Right atrium auricular region (tissue), 2 donors: ENCODE measurements around the gene TRIM51. TPM values are rescaled to one million over a fixed set of nuclear protein-coding genes. Genes with fewer than 3 reads are reported as not detected.
"Not testable (repeated sequence)": the region's sequence is repeated elsewhere in the genome, so short reads cannot be mapped to it uniquely, and the experiment has no call there.

Experiments used
- DNase-seq: peaks from one replicate; pipeline ENCODE4 v3.0.0-alpha.2; 2019; ENCODE audit warnings: low spot score
- H3K27ac ChIP-seq, 2 donors: fragments of 200-600 bp; sonication (generic); 1 replicate in 1 of 2; 2 replicates in 1 of 2; pipeline ENCODE4 v1.5.1; 2016 to 2019
- H3K27me3 ChIP-seq, 2 donors: fragments of 200-600 bp; sonication (generic); one replicate each; pipeline versions ENCODE4 v1.5.1 to v1.6.0; 2017 to 2019
- H3K36me3 ChIP-seq: fragments of 200-600 bp; sonication (generic); one replicate; pipeline ENCODE4 v1.5.1; 2016
- H3K4me1 ChIP-seq, 2 donors: fragments of 200-600 bp; sonication (generic); one replicate each; pipeline versions ENCODE4 v1.5.1 to v1.6.0; 2017 to 2019
- H3K4me3 ChIP-seq, 2 donors: fragments of 200-600 bp; sonication (generic); 1 replicate in 1 of 2; 2 replicates in 1 of 2; pipeline ENCODE4 v1.5.1; 2017 to 2019; ENCODE audit warnings: mild to moderate bottlenecking in 1 of 2, moderate library complexity in 1 of 2
- H3K9me3 ChIP-seq, 2 donors: fragments of 200-600 bp; sonication (generic); one replicate each; pipeline ENCODE4 v1.5.1; 2019
- total RNA-seq, 2 donors: library from RNA; depleted of rRNA; stranded (reverse); fragments of >200 nt; gene quantifications; one replicate each; pipeline ENCODE4 v1.1.0, GENCODE V29; 2016
- TF ChIP-seq, protein P1 (sequence below), 2 donors: fragments of 200-600 bp; sonication (generic); IDR thresholded peaks; one replicate each; pipeline ENCODE4 v1.5.1; 2019; ENCODE audit warnings: antibody characterized with exemption in 2 of 2

Gene TRIM51
- total RNA-seq, 2 donors from 2014 or later, result not detected

DNA sequence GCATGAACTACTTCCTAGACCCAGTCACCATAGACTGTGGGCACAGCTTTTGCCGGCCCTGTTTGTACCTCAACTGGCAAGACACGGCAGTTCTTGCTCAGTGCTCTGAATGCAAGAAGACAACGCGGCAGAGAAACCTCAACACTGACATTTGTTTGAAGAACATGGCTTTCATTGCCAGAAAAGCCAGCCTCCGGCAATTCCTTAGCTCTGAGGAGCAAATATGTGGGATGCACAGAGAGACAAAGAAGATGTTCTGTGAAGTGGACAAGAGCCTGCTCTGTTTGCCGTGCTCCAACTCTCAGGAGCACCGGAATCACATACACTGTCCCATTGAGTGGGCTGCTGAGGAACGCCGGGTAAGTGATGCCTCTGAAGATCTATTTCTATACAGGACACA is 2.4 kb downstream of the TRIM51 start:
- H3K4me3 ChIP-seq, H3K4me1 ChIP-seq, DNase-seq, H3K36me3 ChIP-seq, H3K27ac ChIP-seq, H3K9me3 ChIP-seq, H3K27me3 ChIP-seq: not testable (repeated sequence)

DNA sequence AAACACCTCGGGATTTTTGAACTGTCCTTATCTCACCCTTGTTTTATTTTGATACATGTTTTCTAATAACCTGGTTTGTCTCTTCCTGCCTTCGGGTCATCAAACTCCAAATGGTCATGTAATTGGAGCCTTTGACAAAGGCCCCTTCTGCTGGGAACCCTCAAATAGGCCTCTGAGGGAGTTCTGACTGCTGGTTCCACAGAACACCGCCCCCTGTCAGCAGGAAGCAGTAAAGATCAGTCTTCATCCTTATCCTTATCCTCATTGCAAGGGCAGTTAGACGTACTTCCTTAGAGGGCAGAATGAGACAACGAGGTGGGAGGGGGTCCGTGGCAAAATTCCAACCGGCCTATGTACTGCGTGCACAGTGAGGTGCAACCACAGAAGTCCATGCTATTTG is 12.1 kb downstream of the TRIM51 start:
- no peak overlapping the region for H3K27ac ChIP-seq

DNA sequence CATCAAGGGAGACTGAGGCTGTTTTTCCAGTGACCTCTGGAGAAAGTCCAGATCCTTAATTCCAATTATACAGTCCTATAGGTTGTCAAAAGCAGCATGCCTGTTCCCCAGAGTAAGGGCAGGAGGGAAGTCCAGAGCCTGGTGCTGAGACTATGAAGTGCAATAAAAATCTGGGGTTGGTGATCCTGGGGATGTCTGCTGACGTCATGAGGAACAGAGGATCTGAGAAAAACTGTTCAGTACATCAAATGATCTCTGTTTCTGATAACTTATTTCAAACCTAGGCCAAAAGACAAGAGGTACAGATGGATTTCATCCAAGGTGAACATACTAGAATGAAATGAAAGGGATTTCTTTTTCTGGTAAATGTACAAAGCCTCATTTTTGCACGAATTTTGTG is 19.2 kb downstream of the TRIM51 start:
- no peaks in the 10 kb centered on the region for H3K9me3 ChIP-seq
- no peaks in the 10 kb centered on the region for H3K27me3 ChIP-seq
- no peak for DNase-seq
- H3K4me3 ChIP-seq, result no peak overlapping the region
- TF ChIP-seq, protein P1, sequence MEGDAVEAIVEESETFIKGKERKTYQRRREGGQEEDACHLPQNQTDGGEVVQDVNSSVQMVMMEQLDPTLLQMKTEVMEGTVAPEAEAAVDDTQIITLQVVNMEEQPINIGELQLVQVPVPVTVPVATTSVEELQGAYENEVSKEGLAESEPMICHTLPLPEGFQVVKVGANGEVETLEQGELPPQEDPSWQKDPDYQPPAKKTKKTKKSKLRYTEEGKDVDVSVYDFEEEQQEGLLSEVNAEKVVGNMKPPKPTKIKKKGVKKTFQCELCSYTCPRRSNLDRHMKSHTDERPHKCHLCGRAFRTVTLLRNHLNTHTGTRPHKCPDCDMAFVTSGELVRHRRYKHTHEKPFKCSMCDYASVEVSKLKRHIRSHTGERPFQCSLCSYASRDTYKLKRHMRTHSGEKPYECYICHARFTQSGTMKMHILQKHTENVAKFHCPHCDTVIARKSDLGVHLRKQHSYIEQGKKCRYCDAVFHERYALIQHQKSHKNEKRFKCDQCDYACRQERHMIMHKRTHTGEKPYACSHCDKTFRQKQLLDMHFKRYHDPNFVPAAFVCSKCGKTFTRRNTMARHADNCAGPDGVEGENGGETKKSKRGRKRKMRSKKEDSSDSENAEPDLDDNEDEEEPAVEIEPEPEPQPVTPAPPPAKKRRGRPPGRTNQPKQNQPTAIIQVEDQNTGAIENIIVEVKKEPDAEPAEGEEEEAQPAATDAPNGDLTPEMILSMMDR (IDR thresholded peaks at IDR 0.05), result no peak
- no peak overlapping the region for H3K27ac ChIP-seq
- no peaks in the 10 kb centered on the region for H3K36me3 ChIP-seq
- no peaks in the 10 kb centered on the region for H3K4me1 ChIP-seq

More for the DNA sequence above, 12.1 kb downstream of the TRIM51 start:
- no peak for DNase-seq
- TF ChIP-seq, protein P1 (IDR thresholded peaks at IDR 0.05), result no peak
- H3K4me1 ChIP-seq, result no peaks in the 10 kb centered on the region
- H3K4me3 ChIP-seq, result no peak overlapping the region
- H3K27me3 ChIP-seq, result no peaks in the 10 kb centered on the region
- H3K36me3 ChIP-seq, result no peaks in the 10 kb centered on the region
- H3K9me3 ChIP-seq, result no peaks in the 10 kb centered on the region

GRCh38 chr11:55914482-55914881 is 31.4 kb downstream of the TRIM51 start, which contains the start of gene OR5W2:
TSS of gene OR5W2 (minus strand) at chr11:55914582. CDS start at chr11:55914582, 0 bp downstream.
- no peaks in the 10 kb centered on the region for H3K9me3 ChIP-seq
- no peak within 1 kb of the TSS for H3K4me3 ChIP-seq
- H3K4me1 ChIP-seq, result no peaks in the 10 kb centered on the region
- H3K36me3 ChIP-seq, result no peaks in the 10 kb centered on the region
- no peak for DNase-seq
- TF ChIP-seq, protein P1 (IDR thresholded peaks at IDR 0.05), result no peak
- H3K27ac ChIP-seq, result no peak within 1 kb of the TSS
- no peaks in the 10 kb centered on the region for H3K27me3 ChIP-seq

GRCh38 chr11:55920537-55920936 is 37.4 kb downstream of the TRIM51 start:
- Histone ChIP-seq H3K4me3 (no peak overlapping the region), H3K36me3 (no peaks in the 10 kb centered on the region), H3K4me1 (no peaks in the 10 kb centered on the region), H3K27ac (no peak overlapping the region), H3K9me3 (no peaks in the 10 kb centered on the region), H3K27me3 (no peaks in the 10 kb centered on the region)
- no peak for DNase-seq
- TF ChIP-seq, protein P1 (IDR thresholded peaks at IDR 0.05), result no peak

DNA sequence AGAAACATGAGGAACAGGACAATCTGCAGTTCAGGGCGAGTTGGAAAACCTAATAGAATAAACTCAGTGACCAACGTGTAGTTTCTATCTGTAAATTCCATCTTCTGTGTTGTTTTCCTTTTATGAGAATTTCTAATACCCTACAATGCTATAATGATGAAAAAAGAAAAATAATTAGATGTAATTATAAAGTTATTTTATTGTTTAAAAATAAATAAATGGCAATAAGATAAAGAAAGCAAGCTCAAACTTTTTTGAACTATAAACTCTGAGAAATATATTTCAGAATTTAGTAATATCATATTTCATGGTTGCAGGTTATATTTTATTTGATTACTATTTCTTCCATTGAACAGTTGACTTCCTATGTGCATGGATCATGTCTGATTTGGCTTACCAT is 53.2 kb downstream of the TRIM51 start, which contains the start of gene OR5I1:
Gene OR5I1 (minus strand): TSS at position 101 of the 400 bp plus-strand sequence. CDS start 0 bp downstream, at position 101.
- H3K27ac ChIP-seq, result no peak within 1 kb of the TSS
- TF ChIP-seq, protein P1 (IDR thresholded peaks at IDR 0.05), result no peak
- no peaks in the 10 kb centered on the region for H3K9me3 ChIP-seq
- no peak for DNase-seq
- no peaks in the 10 kb centered on the region for H3K27me3 ChIP-seq
- H3K4me3 ChIP-seq, result no peak within 1 kb of the TSS
- H3K4me1 ChIP-seq, result no peaks in the 10 kb centered on the region
- no peaks in the 10 kb centered on the region for H3K36me3 ChIP-seq

Other genes with a start within 250 kb of the TRIM51 start
- gene OR4P4, start 248.2 kb upstream of the TRIM51 start, total RNA-seq, result not detected
- not detected for gene OR4S2, start 235.0 kb upstream of the TRIM51 start, total RNA-seq
- not detected for gene OR4C6, start 221.1 kb upstream of the TRIM51 start, total RNA-seq
- gene OR5D13, start 109.9 kb upstream of the TRIM51 start, total RNA-seq, result not detected
- not detected for gene OR5D14, start 87.7 kb upstream of the TRIM51 start, total RNA-seq
- not detected for gene OR5L1, start 71.9 kb upstream of the TRIM51 start, total RNA-seq
- not detected for gene OR5D18, start 63.7 kb upstream of the TRIM51 start, total RNA-seq
- gene OR5L2, start 56.1 kb upstream of the TRIM51 start, total RNA-seq, result not detected
- gene OR5D16, start 44.5 kb upstream of the TRIM51 start, total RNA-seq, result not detected
- not detected for gene OR5W2, start 31.3 kb downstream of the TRIM51 start, total RNA-seq
- gene OR5I1, start 53.1 kb downstream of the TRIM51 start, total RNA-seq, result not detected
- gene OR10AG1, start 86.6 kb downstream of the TRIM51 start, total RNA-seq, result not detected
- not detected for gene OR5F1, start 111.3 kb downstream of the TRIM51 start, total RNA-seq
- gene OR5AS1, start 144.4 kb downstream of the TRIM51 start, total RNA-seq, result not detected
- gene OR8I2, start 210.0 kb downstream of the TRIM51 start, total RNA-seq, result not detected
- not detected for gene OR8H2, start 220.4 kb downstream of the TRIM51 start, total RNA-seq
- not detected for gene OR8H3, start 239.1 kb downstream of the TRIM51 start, total RNA-seq